ENCODE measurements around the gene ITPKA.
"Not testable (repeated sequence)": the region's sequence is repeated elsewhere in the genome, so short reads cannot be mapped to it uniquely, and the experiment has no call there.

Gene ITPKA

DNA sequence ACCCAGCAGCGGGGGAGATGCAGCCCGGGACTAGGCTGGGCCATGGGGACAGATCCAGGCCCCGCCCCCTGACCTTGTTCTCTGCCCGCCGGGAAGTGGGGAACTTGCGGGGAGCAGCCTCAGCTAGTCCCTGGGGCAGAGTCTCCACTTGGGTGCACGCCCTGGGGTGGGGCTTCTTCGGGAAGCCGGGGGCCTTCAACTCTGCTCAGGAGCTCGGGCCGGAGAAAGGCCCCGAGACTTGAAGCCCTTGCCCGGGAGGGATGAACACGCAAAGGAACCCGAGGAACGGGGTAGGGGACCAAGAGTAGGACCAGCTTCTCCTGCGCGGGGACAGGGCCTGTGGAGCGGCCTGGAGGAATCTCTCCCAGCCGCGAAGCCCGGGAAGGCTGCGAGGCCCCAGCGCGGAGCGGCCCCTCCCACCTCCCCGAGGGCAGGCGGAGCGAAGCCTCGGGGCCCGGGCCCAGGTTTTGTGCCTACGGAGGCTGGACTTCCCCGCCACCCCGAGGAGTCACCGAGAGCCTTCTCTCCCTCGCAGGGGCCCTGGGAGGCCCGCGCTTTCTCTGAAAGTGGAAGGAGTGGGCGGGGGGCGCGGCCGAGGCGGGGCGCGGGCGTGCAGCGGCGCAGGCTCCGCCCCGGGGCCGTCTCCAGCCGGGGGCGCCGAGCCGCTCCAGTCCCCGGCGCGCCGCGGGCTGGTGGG lies at the start of gene ITPKA:
ITPKA (plus strand) TSS at position 670 of the 697 bp plus-strand sequence. CDS start 54 bp downstream, outside the sequence.
- in situ Hi-C loops (cut with MboI; ENCODE audit: low pct_unique_long_range_greater_than_20kb, low sequenced_read_pairs, unreplicated experiment), result no loop called here
- TF ChIP-seq, protein P1, sequence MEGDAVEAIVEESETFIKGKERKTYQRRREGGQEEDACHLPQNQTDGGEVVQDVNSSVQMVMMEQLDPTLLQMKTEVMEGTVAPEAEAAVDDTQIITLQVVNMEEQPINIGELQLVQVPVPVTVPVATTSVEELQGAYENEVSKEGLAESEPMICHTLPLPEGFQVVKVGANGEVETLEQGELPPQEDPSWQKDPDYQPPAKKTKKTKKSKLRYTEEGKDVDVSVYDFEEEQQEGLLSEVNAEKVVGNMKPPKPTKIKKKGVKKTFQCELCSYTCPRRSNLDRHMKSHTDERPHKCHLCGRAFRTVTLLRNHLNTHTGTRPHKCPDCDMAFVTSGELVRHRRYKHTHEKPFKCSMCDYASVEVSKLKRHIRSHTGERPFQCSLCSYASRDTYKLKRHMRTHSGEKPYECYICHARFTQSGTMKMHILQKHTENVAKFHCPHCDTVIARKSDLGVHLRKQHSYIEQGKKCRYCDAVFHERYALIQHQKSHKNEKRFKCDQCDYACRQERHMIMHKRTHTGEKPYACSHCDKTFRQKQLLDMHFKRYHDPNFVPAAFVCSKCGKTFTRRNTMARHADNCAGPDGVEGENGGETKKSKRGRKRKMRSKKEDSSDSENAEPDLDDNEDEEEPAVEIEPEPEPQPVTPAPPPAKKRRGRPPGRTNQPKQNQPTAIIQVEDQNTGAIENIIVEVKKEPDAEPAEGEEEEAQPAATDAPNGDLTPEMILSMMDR (IDR thresholded peaks at IDR 0.05; ENCODE audit: extremely low read depth, insufficient read depth, missing control alignments), result no peak

DNA sequence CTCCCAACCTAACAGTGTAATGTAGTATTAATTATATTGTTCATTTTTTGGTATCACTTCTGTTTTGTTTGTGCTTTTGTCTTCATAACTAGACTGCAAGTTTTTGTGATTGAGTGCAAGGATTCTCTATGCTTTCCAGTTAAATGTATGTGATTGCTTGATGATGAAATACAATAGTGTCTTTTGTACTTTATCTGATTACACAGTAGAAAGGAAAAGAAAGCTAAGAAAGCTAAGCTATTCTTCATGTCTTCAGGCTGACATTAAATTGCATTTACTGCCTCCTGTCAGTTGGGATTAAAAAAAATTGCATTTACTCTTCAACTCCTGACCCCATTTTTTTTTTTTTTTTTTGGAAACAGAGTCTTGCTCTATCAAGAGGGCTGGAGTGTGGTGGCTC lies 48.3 kb upstream of the ITPKA start:
- in situ Hi-C loops (cut with MboI; ENCODE audit: low pct_unique_long_range_greater_than_20kb, low sequenced_read_pairs, unreplicated experiment), result no loop called here

More for the DNA sequence above, at the start of gene ITPKA:
- peak; percentile 96 for DNase-seq (ENCODE audit: low spot score)

DNA sequence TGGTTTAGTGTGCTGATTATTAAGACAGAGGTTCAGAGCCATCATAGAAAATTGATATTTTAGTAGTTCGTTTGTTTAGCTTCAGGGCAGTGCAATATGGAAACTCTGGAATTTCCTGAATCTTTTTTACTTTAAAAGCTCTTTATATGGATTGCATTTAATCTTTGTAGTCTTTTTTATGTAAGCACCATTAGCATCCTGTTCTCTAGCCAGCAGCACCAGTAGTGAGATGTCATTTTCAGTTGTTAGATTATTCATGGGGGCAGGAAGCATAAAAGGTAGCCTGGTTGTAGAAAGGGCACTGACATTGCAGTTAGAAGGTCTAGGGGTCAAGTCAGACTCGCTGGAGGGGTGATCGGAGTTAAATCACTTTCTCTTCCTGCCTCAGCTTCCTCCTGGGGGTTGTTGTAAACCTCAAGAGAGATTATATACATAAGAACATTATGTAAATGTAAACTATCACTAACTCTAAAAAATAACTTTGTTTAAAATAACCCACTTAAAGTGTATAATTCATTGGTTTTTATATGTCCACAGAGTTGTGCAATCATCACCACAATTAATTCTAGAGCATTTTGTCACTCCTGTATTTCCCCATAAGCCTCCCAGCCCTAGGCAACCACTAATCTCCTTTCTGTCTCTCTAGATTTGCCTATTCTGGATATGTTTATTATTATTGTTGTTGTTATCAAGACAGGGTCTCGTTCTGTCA lies 31.4 kb upstream of the ITPKA start:
- in situ Hi-C loops (cut with MboI; ENCODE audit: low pct_unique_long_range_greater_than_20kb, low sequenced_read_pairs, unreplicated experiment), result no loop called here
- TF ChIP-seq, protein P1 (IDR thresholded peaks at IDR 0.05; ENCODE audit: extremely low read depth, insufficient read depth, missing control alignments), result no peak
- no peak for DNase-seq (ENCODE audit: low spot score)

More for the DNA sequence above, 48.3 kb upstream of the ITPKA start:
- TF ChIP-seq, protein P1 (IDR thresholded peaks at IDR 0.05; ENCODE audit: extremely low read depth, insufficient read depth, missing control alignments), result no peak
- DNase-seq (ENCODE audit: low spot score), result no peak

DNA sequence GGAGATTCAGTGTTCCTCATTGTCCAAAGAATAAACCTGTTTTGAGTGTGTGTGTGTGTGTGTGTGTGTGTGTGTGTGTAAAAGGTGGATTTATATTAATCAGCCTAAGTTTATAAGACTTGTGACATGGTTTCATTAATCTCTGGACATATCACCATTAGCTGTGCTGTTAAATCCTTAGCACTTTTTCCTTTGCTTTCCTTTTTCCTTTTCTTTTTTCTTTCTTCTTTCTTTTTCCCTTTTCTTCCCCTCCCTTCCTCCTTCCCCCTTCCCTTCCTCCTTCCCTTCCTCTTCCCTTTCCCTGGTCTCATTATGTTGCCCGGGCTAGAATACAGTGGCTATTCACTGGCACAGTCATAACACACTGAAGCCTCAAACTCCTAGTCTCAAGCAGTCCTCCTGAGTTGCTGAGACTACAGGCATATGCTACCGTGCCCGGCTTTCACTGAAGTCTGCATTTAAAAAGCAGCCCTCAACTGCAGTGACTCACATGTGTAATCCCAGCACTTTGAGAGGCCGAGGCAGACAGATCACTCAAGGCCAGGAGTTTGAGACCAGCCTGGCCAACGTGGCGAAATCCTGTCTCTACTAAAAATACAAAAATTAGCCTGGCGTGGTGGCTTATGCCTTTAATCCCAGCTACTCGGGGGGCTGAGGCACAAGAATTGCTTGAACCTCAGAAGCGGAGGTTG lies 28.6 kb upstream of the ITPKA start:
- DNase-seq (ENCODE audit: low spot score), result no peak
- TF ChIP-seq, protein P1 (IDR thresholded peaks at IDR 0.05; ENCODE audit: extremely low read depth, insufficient read depth, missing control alignments), result no peak
- in situ Hi-C loops (cut with MboI; ENCODE audit: low pct_unique_long_range_greater_than_20kb, low sequenced_read_pairs, unreplicated experiment), result no loop called here

DNA sequence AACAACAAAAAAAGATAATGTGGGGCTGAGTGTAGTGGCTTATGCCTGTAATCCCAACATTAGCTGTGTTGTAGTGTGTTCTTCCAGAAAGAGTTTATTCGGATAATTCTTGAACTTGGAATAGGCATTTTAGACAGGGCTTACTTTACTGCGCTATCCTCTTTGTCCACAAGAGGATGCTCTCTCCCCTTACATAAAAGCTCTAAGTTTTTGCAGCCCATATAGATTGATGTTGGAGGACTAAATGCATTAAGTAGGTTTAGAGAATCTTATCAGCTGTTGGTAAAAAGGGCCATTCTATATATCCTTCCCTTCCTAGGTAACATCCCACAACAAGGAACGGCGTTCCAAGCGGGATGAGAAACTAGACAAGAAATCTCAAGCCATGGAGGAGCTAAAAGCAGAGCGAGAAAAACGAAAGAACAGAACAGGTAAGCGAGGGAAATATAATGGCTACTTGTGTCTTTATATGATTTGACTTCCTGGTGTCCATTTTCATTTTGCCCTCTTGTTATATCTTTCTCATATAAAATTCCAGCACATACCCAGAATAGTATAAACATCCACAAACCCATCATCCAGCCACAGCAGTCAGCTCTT lies 27.8 kb upstream of the ITPKA start:
- peak; percentile 58 for DNase-seq (ENCODE audit: low spot score)
- in situ Hi-C loops (cut with MboI; ENCODE audit: low pct_unique_long_range_greater_than_20kb, low sequenced_read_pairs, unreplicated experiment), result no loop called here
- TF ChIP-seq, protein P1 (IDR thresholded peaks at IDR 0.05; ENCODE audit: extremely low read depth, insufficient read depth, missing control alignments), result peak; percentile 89

DNA sequence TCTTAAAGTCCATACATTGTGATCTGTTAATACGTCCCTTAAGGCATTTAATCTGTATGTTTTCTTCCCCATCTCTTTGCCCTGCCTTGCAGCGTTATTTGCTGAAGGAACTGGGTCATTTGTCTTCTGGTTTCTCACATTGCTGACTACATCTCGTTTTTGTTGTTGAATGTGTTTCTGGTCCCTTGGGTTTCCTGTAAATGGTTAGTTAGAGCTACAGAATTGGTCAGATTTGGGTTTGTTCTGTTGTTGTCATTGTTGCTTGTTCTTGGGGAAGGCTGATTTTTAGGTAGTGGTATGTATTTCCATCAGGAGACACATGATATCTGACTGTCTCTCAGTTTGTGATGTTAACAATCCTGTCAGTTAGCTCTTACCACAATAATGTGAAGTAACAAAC lies 27.0 kb upstream of the ITPKA start:
- TF ChIP-seq, protein P1 (IDR thresholded peaks at IDR 0.05; ENCODE audit: extremely low read depth, insufficient read depth, missing control alignments), result no peak
- DNase-seq (ENCODE audit: low spot score), result no peak
- in situ Hi-C loops (cut with MboI; ENCODE audit: low pct_unique_long_range_greater_than_20kb, low sequenced_read_pairs, unreplicated experiment), result no loop called here

DNA sequence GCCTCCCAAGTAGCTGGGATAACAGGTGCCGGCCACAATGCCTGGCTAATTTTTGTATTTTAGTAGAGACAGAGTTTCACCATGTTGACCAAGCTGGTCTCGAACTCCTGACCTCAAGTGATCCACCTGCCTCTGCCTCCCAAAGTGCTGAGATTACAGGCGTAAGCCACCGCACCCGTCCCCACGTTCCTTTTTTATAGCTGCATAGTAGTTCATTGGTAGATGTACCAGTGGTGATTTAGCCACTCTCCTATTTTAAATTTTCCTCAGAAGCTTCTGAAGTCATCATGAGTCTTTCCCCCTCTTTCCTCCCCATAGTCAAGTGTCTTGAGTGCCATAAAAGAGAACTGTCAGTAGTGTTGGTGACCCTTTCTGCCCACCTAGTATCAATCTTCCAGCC lies 24.0 kb upstream of the ITPKA start:
- DNase-seq (ENCODE audit: low spot score); in situ Hi-C loops (cut with MboI; ENCODE audit: low pct_unique_long_range_greater_than_20kb, low sequenced_read_pairs, unreplicated experiment): not testable (repeated sequence)

Data from GM13977 (cell line).